DMS53 treated with DMSO at 0.1 percent for 48 hours (cell line): ENCODE measurements around the gene TRDMT1.

Source experiments
- DNase-seq: peaks from one replicate; lab custom pipeline; 2025; ENCODE audit not compliant: unreplicated experiment; lab: John Stamatoyannopoulos, UW

Gene TRDMT1

DNA sequence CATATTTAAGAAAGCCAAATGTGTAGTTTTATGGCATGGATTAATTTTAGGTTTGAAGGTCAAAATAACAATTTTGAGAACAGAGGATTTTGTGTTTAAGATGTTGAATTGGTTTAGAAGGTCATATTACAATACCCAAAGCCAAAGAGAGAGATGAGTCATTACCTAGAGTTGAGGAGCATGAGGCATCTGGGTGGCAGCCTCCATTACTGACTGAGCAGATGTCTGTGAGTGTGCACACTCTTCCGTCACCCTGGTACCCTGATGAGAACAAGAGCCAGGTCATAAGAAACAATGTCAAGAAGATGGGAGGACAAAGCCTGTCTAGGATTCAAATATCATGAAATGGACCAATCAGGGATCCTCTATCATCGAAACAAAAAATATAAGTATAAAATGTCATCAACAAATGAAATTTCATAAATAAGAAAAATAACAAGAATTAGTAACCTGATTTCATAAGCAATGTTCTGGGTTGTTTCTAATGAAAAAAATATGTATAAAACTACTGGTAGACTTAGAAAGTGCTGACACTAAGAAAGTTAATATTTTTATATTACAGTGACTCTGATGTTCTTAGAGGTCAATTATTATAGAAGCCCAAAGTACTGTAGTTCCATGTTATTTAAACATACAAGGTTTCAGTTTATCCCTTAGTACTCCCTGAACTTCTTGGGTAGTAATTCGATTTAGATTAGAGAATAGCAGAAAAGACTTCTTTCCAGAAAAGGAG, 91.8 kb downstream of the TRDMT1 start:
- peak; percentile 71 for DNase-seq

DNA sequence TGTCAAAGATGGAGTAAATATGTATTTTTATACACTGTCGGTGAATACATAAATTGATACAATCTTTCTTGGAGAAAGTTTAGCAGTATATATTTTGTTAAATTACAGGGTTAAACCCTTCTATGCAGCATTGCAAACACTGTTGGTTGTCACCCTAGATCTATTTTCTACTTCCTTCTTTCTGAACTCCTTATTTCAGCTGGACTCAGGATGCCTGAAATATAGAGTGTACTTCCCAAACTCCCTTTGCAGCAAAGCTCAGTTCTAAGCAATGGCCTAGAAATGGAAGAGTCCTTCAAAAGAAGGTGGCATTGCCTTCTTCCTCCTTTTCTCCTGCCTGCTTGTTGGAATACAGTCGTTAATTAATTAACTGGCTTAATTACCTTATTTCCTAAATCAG, 92.4 kb downstream of the TRDMT1 start:
- DNase-seq: no peak

DNA sequence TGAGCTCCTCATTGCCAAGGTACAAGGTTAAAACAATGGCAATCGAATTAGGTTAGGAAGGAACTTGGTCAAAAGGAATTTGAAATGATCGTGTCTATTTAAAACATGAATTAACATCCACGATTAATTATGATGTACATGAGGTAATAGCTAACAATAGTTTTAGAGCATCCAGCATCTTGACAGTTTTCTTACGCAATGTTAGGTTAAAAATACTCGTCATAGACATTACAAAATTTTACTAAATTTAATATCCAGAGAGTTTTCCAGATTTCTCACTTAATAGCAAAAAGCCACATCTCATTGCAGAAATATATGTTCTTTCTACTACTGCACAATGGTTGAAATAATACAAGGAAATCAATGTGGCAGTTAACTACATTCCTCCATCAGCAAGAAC, 94.5 kb downstream of the TRDMT1 start:
- no peak for DNase-seq

DNA sequence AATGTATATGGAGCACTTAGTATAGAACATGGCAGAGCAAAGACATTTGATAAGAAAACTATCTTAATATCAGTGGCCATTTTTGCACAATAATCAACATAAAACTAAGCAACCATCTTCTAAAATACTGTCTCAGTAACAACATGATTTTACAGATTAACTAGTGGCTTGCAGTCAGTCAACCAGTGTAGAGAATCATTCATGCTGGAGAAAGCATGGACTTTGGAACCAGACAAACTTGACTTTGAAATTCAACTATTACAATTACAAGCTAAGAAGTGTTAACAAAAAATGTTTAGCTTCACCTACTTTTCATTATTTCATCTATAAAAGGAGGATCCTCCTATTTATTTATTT, 99.6 kb downstream of the TRDMT1 start:
- no peak for DNase-seq

DNA sequence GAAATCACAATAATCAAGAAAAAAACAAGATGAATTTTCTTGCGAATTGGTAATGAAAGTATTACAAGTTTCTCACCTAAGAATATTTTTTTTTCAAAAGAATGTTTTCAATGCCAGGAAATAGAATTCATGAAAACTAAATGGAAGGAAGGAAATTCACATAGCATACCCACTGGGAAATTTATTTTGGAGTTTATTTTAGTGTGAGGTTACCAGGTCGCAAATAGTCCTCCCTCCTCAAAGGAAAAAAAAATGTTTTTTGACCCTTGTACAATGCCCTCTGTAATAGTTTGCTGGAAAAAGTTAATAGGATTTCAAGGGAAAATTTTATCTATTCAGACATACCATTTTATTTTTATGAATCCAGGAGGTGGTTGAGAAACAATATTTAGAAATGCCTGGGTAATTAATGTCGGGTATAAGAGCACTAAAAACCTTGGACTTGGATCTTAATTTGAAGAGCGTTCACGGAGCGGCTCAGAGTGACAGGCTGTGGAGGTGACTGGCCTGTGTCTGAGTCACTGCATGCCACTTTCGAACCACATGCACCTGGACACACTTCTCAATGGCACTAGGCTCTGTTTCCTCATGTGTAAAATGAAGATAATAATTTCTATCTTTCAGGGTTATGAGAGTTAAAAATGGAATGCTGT, 100.1 kb downstream of the TRDMT1 start:
- peak; percentile 21 for DNase-seq

DNA sequence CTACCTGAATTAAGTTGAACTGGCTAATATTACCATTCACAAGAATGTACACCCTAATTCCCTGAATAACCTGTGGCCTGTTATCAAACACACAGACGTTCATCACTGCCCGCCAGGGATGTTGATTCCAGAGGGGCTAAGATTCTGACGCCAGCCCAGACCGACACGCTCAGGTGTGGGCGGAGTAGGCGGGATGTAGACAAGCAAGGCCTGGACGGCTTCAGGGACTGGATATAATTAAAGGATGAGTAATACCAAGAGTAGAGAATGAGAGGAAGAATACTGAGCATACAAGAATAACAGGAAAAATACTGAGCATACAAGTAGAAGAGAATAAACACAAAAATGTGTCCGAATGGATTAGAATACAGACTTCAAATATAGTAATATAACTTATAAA, 100.9 kb downstream of the TRDMT1 start:
- DNase-seq: no peak

DNA sequence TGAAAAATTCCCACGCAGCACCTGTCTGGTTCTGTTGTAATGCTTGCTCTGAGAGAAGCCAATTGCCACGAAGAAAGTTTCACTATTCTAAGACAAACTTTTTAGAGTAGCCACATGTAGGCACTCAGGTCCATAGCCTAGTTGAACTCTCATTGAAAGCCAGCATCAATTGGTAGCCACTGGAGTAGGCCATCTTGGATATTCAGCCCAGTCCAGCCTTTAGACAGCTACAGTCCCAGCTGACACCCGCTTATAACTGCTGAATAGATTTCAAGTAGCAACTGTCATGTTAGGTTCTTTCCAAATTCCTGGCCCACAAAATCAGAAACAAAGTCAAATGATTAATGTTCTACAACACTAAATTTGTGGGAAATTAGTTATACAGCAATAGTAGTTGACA, 103.5 kb downstream of the TRDMT1 start:
- no peak for DNase-seq
